Psoas muscle (tissue), 8 donors: ENCODE data around the gene RTEL1. TPM values are rescaled to one million over a fixed set of nuclear protein-coding genes. Genes with fewer than 3 reads are reported as not detected.
A peak's percentile ranks its signal among the peaks of the same experiment; 100 is the strongest.

Source experiments
- ATAC-seq, 4 donors: fragments of 200-7000 bp; cut with Tn5 transposase; one replicate each; pipeline ENCODE4 v1.9.1; 2020; ENCODE audit warnings: moderate library complexity in 3 of 4, mild to moderate bottlenecking in 2 of 4
- DNase-seq, 2 donors: peaks; one replicate each; pipeline ENCODE4 v3.0.0-alpha.2; 2020
- H3K27ac ChIP-seq: fragments of 200-600 bp; one replicate; pipeline ENCODE4 v1.8.0; 2022
- H3K27me3 ChIP-seq, 3 donors: fragments of 200-600 bp in 1 of 3; one replicate each; pipeline versions ENCODE4 v1.6.1 to v1.8.0; 2013 to 2022; ENCODE audit warnings: low read length in 2 of 3, mild to moderate bottlenecking in 2 of 3, moderate library complexity in 1 of 3; ENCODE audit not compliant: insufficient read depth in 3 of 3
- H3K36me3 ChIP-seq, 2 donors: fragments of 200-600 bp in 1 of 2; one replicate each; pipeline versions ENCODE4 v1.6.1 to v1.8.0; 2013 to 2022; ENCODE audit warnings: low read depth in 1 of 2, mild to moderate bottlenecking in 1 of 2, moderate library complexity in 1 of 2; ENCODE audit not compliant: insufficient read depth in 1 of 2
- H3K4me1 ChIP-seq: fragments of 200-600 bp; one replicate; pipeline ENCODE4 v1.8.0; 2022
- H3K4me3 ChIP-seq: fragments of 200-600 bp; one replicate; pipeline ENCODE4 v1.8.0; 2022; ENCODE audit warnings: mild to moderate bottlenecking
- H3K9me3 ChIP-seq: fragments of 200-600 bp; one replicate; pipeline ENCODE4 v1.8.0; 2022
- CTCF ChIP-seq: fragments of 200-600 bp; IDR thresholded peaks from one replicate; pipeline ENCODE4 v1.8.0; 2022; ENCODE audit warnings: antibody characterized with exemption
- WGBS, 3 donors: extraction: QIAGEN DNeasy Blood & Tissue Kit; methylation state at CpG; one replicate each; pipeline versions ENCODE4 v1.1.6 to v1.1.7; 2013; 5-methylcytosine and 5-hydroxymethylcytosine counted together
- intact Hi-C, 2 donors: fragments of 100-400 bp; cut with DNase I; formaldehyde crosslinking; loops; one replicate each; pipeline versions ENCODE4 v1.11.0 to v1.14.2; 2022
- polyA plus RNA-seq, 3 donors: library from polyadenylated mRNA; stranded (reverse); fragments of 200-250 nt; gene quantifications; one replicate each; pipeline ENCODE4 v1.2.3, GENCODE V29; 2013
- total RNA-seq, 4 donors: library from RNA; stranded (reverse); fragmentation: NEBNext Ultra II Directional in 2 of 4; extraction: Animal tissue kit (Norgen Biotek cat#: 25700) in 2 of 4; gene quantifications; one replicate each; pipeline versions ENCODE4 v1.2.1 to v1.2.4, GENCODE V29; 2021 to 2023
- donor health status: healthy with polysubstance abuse.
- donor health status: DM: no; HTN: no; CAD: no; lungs with moderate emphysema.
- donor health status: Bipolar disorder and iron deficiency.
- donor health status: healthy.
- donor health status: DM: yes; HTN: yes; CAD: no.
- donor health status: DM: no; HTN: no; CAD: no.
- donor health status: DM: no; HTN: no; CAD: no.
- donor health status: DM: yes; HTN: yes; CAD: no.

The RTEL1 gene
- total and polyA plus RNA-seq, 7 donors: 5.2 to 17.5 (median 9.2) TPM

- ATAC-seq (no peak), DNase-seq (peak; percentile 25 to 53)
- TF ChIP-seq CTCF: no peak
- WGBS, 3 donors: 20 to 32% (median 23%) methylated on average over 41 to 66 of the region's 67 CpGs
- intact Hi-C loops: loop anchor here in 1 of 2 donors (2.0 kb wide), 2 partner anchors 30 to 50 kb away; partner anchors contain the start of genes RTEL1 and SLC2A4RG
- H3K9me3 ChIP-seq: no peaks in the 10 kb centered on the region
- peaks cover 16% of the 10 kb centered on the region for H3K4me1 ChIP-seq
- H3K36me3 ChIP-seq: peaks cover 3 to 74% of the 10 kb centered on the region in 2 donors
- peak overlapping the region; percentile 97 for H3K4me3 ChIP-seq
- no peaks in the 10 kb centered on the region for H3K27me3 ChIP-seq
- peak overlapping the region; percentile 92 for H3K27ac ChIP-seq
Observed at GRCh38 chr20:63708301-63709148, 50.4 kb downstream of the RTEL1 start.

GRCh38 chr20:63709149-63709527, 51.0 kb downstream of the RTEL1 start:
- Histone ChIP-seq H3K27ac (no peak overlapping the region), H3K9me3 (no peaks in the 10 kb centered on the region), H3K27me3 (no peaks in the 10 kb centered on the region), H3K4me1 (peaks cover 16% of the 10 kb centered on the region), H3K4me3 (peak overlapping the region; percentile 97), H3K36me3 (peaks cover 3 to 73% of the 10 kb centered on the region in 2 donors)
- intact Hi-C loops: loop anchor here in 1 of 2 donors (2.0 kb wide), 2 partner anchors 30 to 50 kb away; partner anchors contain the start of genes RTEL1 and SLC2A4RG
- 87 to 90% (median 89%) methylated on average over 17 of the region's 17 CpGs for WGBS, 3 donors
- no peak for TF ChIP-seq CTCF
- ATAC-seq (no peak), DNase-seq (no peak)

- Histone ChIP-seq H3K36me3 (peaks cover 3 to 65% of the 10 kb centered on the region in 2 donors), H3K27ac (no peak overlapping the region), H3K27me3 (no peaks in the 10 kb centered on the region), H3K4me3 (no peak overlapping the region), H3K9me3 (no peaks in the 10 kb centered on the region), H3K4me1 (peaks cover 15% of the 10 kb centered on the region)
- DNase-seq (no peak), ATAC-seq (no peak)
- 81 to 89% (median 81%) methylated on average over 12 of the region's 12 CpGs for WGBS, 3 donors
- no peak for TF ChIP-seq CTCF
- intact Hi-C loops: no loop called here
Observed at GRCh38 chr20:63711085-63711645, 53.1 kb downstream of the RTEL1 start.

- H3K9me3 ChIP-seq: no peaks in the 10 kb centered on the region
- ATAC-seq (no peak), DNase-seq (no peak)
- TF ChIP-seq CTCF: no peak
- peaks cover 12% of the 10 kb centered on the region for H3K4me1 ChIP-seq
- no peak overlapping the region for H3K4me3 ChIP-seq
- no peak overlapping the region for H3K27ac ChIP-seq
- no peaks in the 10 kb centered on the region for H3K27me3 ChIP-seq
- WGBS, 3 donors: 100% methylated on average over 1 of the region's 1 CpG
- intact Hi-C loops: no loop called here
- H3K36me3 ChIP-seq: peaks cover 3 to 63% of the 10 kb centered on the region in 2 donors
Observed at GRCh38 chr20:63712191-63712590, 54.1 kb downstream of the RTEL1 start.
